ENCODE results near the gene ANGPT4. TPM values are rescaled to one million over a fixed set of nuclear protein-coding genes. Genes with fewer than 3 reads are reported as not detected.
A peak's percentile ranks its signal among the peaks of the same experiment; 100 is the strongest.

ANGPT4 gene
- total and polyA plus RNA-seq, 4 experiments from 2014 or later, result not detected

DNA sequence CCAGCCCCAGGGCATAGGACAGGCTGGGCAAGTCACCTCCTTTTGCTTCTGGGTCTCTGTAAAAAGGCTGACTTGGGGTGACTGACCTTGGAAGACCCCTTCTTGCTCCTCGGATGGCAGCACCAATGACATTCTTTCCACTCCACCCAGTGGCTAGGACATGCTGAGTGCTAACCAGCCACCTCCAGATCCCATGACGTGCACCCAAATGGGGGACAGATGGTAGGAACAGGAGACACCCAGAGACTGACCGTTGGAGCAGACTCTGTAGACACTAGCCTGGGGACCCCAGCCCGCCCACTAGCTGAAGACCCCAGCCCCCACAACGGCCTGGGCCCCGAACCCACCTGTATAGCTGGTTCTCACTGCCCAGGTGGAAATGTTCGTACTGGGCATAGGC is 38.3 kb downstream of the ANGPT4 start:
- POLR2A ChIA-PET (ENCODE audit: partially characterized antibody), result interaction anchor here (0.5 kb wide), 1 partner anchor 354 kb away, joined by 3 read pairs; no protein-coding TSS in a partner anchor
- no peaks in the 10 kb centered on the region for H3K9me3 ChIP-seq (ENCODE audit: control insufficient read depth in 1 of 2, low read length in 2 of 2)
- peaks cover 0 to 3% (median 0%) of the 10 kb centered on the region in 8 donors for H3K9me3 Mint-ChIP-seq
- intact Hi-C loops (cut with micrococcal nuclease), result no loop called here
- peaks cover 0 to 7% (median 5%) of the 10 kb centered on the region in 4 donors for H3K4me1 Mint-ChIP-seq
- no peaks in the 10 kb centered on the region for H3K36me3 Mint-ChIP-seq
- no peaks in the 10 kb centered on the region for H3K27me3 ChIP-seq (ENCODE audit: insufficient read depth, low read length)
- no peak overlapping the region for H3K4me3 Mint-ChIP-seq
- H3K36me3 ChIP-seq (ENCODE audit: insufficient read depth, low read length), result no peaks in the 10 kb centered on the region
- no peak for DNase-seq
- H3K4me3 ChIP-seq (ENCODE audit: low read length in 2 of 2), result no peak overlapping the region
- H3K27me3 Mint-ChIP-seq, result peaks cover 0 to 4% of the 10 kb centered on the region in 2 donors
- no peak overlapping the region for H3K27ac Mint-ChIP-seq
- CTCF ChIA-PET (ENCODE audit: partially characterized antibody), result no interaction called here
- H3K27ac ChIP-seq (ENCODE audit: low read depth, low read length), result no peak overlapping the region
- no peaks in the 10 kb centered on the region for H3K4me1 ChIP-seq (ENCODE audit: insufficient read depth, low read length)

DNA sequence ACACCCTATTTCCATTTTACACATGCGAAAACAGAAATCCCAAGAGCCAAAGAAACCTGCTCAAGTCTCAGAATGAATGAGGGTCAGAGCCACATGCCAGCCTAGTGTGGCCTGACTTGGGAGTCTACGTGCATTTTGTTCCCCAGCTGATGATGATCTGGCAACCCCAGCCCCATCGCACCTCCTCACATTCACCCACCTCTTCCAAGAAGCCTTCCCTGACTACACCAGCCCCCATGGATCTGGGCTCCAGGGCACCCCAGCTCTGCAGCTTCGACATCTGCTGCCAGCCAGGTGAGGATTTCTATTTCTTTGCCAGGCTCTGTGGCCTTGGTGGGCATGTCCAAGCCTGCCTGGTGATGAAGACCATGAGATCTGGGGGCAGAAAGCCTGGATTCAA is 41.0 kb downstream of the ANGPT4 start:
- no peak overlapping the region for H3K27ac ChIP-seq (ENCODE audit: low read depth, low read length)
- Mint-ChIP-seq H3K27ac (peak overlapping the region in 1 of 7 donors; percentile 7), H3K27me3 (peaks cover 0 to 3% of the 10 kb centered on the region in 2 donors), H3K36me3 (no peaks in the 10 kb centered on the region), H3K4me3 (no peak overlapping the region), H3K9me3 (peaks cover 0 to 3% (median 0%) of the 10 kb centered on the region in 8 donors), H3K4me1 (peaks cover 0 to 4% (median 1%) of the 10 kb centered on the region in 4 donors)
- CTCF ChIA-PET (ENCODE audit: partially characterized antibody), result interaction anchor here (1.7 kb wide), 1 partner anchor 19 kb away, joined by 4 read pairs; no protein-coding TSS in a partner anchor
- POLR2A ChIA-PET (ENCODE audit: partially characterized antibody), result no interaction called here
- no peak overlapping the region for H3K4me3 ChIP-seq (ENCODE audit: low read length in 2 of 2)
- H3K36me3 ChIP-seq (ENCODE audit: insufficient read depth, low read length), result no peaks in the 10 kb centered on the region
- DNase-seq, result no peak
- no peaks in the 10 kb centered on the region for H3K9me3 ChIP-seq (ENCODE audit: control insufficient read depth in 1 of 2, low read length in 2 of 2)
- intact Hi-C loops (cut with micrococcal nuclease), result no loop called here
- no peaks in the 10 kb centered on the region for H3K4me1 ChIP-seq (ENCODE audit: insufficient read depth, low read length)
- no peaks in the 10 kb centered on the region for H3K27me3 ChIP-seq (ENCODE audit: insufficient read depth, low read length)

DNA sequence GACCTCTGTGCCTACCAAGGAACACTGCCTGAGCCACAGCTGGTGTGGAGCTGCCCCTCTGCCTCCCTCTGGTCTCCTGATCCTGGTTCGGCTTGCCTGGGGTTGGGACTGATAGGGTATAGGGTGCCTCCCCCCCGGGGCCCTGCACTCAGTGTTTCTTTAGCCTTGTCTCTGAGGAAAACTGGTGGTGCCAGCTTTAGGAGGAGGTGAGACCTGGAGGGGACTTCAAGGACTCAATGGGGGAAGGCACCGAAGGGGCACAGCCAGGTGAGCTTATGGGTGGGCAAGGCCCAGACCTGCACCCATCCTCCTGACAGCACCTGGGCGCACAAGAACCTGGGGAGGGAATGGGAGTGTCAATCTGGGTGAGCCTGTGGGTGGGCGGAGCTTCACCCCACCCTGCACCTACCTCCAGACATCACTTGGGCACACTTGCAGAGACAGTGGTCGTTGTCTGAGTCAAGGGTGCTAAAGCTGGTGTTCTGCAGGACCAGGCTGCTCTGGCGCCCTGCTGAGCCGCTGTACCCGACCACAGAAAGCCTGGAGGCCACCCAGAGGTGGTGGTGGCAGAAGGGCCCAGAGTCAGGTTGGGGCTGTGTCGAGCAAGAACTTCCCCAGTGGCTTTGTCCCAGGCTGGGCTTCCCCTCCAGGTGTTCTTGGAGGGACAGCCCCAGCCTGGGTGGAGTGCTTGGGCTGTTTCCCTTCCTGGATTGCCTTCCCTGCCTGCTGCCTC is 42.1 kb downstream of the ANGPT4 start:
- no peaks in the 10 kb centered on the region for H3K4me1 ChIP-seq (ENCODE audit: insufficient read depth, low read length)
- H3K4me3 Mint-ChIP-seq, result no peak overlapping the region
- H3K4me1 Mint-ChIP-seq, result peaks cover 0 to 4% (median 1%) of the 10 kb centered on the region in 4 donors
- peaks cover 0 to 3% of the 10 kb centered on the region in 2 donors for H3K27me3 Mint-ChIP-seq
- intact Hi-C loops (cut with micrococcal nuclease), result no loop called here
- no peak overlapping the region for H3K27ac ChIP-seq (ENCODE audit: low read depth, low read length)
- no peak overlapping the region for H3K4me3 ChIP-seq (ENCODE audit: low read length in 2 of 2)
- no peak for DNase-seq
- ChIA-PET POLR2A (ENCODE audit: partially characterized antibody) (no interaction called here), CTCF (ENCODE audit: partially characterized antibody) (interaction anchor here (1.7 kb wide), 1 partner anchor 18 kb away, joined by 4 read pairs; no protein-coding TSS in a partner anchor)
- H3K9me3 ChIP-seq (ENCODE audit: control insufficient read depth in 1 of 2, low read length in 2 of 2), result no peaks in the 10 kb centered on the region
- H3K36me3 Mint-ChIP-seq, result no peaks in the 10 kb centered on the region
- peaks cover 0 to 3% (median 0%) of the 10 kb centered on the region in 8 donors for H3K9me3 Mint-ChIP-seq
- no peaks in the 10 kb centered on the region for H3K27me3 ChIP-seq (ENCODE audit: insufficient read depth, low read length)
- no peaks in the 10 kb centered on the region for H3K36me3 ChIP-seq (ENCODE audit: insufficient read depth, low read length)
- H3K27ac Mint-ChIP-seq, result no peak overlapping the region

DNA sequence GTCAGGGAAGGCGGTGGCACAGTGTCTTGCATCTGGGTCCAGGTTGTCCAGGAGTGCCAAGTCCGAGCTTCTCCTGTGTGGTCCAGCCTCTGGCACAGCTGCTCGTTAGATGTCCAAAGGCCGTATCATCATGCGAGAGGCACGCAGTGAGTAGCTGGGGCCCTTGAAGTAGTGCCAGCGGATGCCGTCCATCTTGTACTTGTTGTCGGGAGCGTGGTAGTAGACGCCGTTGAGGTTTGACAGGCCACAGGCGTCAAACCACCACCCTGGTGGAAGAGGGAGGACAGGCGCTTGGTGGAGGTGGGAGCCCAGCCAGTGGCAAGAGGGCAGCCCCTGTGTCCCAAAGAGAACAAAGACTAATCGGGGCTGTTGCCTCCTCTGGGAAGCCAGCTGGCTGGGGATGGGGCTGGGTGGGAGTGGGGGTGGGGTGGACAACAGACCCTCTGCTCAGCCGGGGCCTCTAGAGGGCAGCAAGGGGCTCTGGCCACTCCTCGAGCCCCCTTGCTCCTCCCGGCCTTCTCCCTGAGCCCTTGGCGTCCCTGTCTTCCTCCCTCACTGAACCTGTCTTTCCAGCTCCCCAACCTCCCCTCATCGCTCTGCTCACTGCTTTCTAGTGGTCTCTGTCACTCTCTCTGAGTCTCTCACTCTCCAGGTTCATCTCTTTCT is 43.1 kb downstream of the ANGPT4 start:
- peaks cover 0 to 3% of the 10 kb centered on the region in 2 donors for H3K27me3 Mint-ChIP-seq
- peaks cover 0 to 3% (median 0%) of the 10 kb centered on the region in 8 donors for H3K9me3 Mint-ChIP-seq
- POLR2A ChIA-PET (ENCODE audit: partially characterized antibody), result no interaction called here
- H3K27ac ChIP-seq (ENCODE audit: low read depth, low read length), result no peak overlapping the region
- CTCF ChIA-PET (ENCODE audit: partially characterized antibody), result no interaction called here
- no peak for DNase-seq
- no peak overlapping the region for H3K4me3 Mint-ChIP-seq
- H3K27ac Mint-ChIP-seq, result peak overlapping the region in 1 of 7 donors; percentile 50
- no peaks in the 10 kb centered on the region for H3K9me3 ChIP-seq (ENCODE audit: control insufficient read depth in 1 of 2, low read length in 2 of 2)
- no peaks in the 10 kb centered on the region for H3K36me3 Mint-ChIP-seq
- intact Hi-C loops (cut with micrococcal nuclease), result no loop called here
- H3K27me3 ChIP-seq (ENCODE audit: insufficient read depth, low read length), result no peaks in the 10 kb centered on the region
- peaks cover 0 to 4% (median 1%) of the 10 kb centered on the region in 4 donors for H3K4me1 Mint-ChIP-seq
- H3K36me3 ChIP-seq (ENCODE audit: insufficient read depth, low read length), result no peaks in the 10 kb centered on the region
- H3K4me1 ChIP-seq (ENCODE audit: insufficient read depth, low read length), result no peaks in the 10 kb centered on the region
- H3K4me3 ChIP-seq (ENCODE audit: low read length in 2 of 2), result no peak overlapping the region

DNA sequence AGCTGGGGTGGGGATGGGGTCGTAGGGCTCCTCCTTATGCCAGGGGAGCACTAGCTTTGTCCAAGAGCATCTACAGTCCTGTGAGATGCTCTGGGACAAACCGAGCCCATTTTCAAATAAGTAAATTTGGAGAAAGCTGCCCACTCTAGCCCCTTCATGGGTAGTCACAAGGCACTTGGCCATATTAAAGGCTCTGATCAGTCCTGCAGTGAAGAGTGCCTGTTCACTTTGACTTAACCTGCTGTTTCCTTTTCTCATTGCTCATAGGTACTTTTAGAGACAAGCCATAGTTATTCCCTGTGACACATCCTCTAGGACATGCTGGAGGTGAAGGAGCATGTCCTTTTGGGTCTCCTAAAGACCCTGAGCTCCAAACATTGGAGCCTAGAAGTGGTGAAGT is 44.2 kb downstream of the ANGPT4 start:
- no peak for DNase-seq
- Histone ChIP-seq H3K9me3 (ENCODE audit: control insufficient read depth in 1 of 2, low read length in 2 of 2) (no peaks in the 10 kb centered on the region), H3K36me3 (ENCODE audit: insufficient read depth, low read length) (no peaks in the 10 kb centered on the region), H3K4me1 (ENCODE audit: insufficient read depth, low read length) (no peaks in the 10 kb centered on the region), H3K27me3 (ENCODE audit: insufficient read depth, low read length) (no peaks in the 10 kb centered on the region), H3K4me3 (ENCODE audit: low read length in 2 of 2) (no peak overlapping the region), H3K27ac (ENCODE audit: low read depth, low read length) (no peak overlapping the region)
- intact Hi-C loops (cut with micrococcal nuclease), result no loop called here
- no peaks in the 10 kb centered on the region for H3K36me3 Mint-ChIP-seq
- H3K27me3 Mint-ChIP-seq, result peaks cover 0 to 3% of the 10 kb centered on the region in 2 donors
- CTCF ChIA-PET (ENCODE audit: partially characterized antibody), result no interaction called here
- no peak overlapping the region for H3K27ac Mint-ChIP-seq
- H3K4me1 Mint-ChIP-seq, result peaks cover 0 to 4% (median 1%) of the 10 kb centered on the region in 4 donors
- H3K9me3 Mint-ChIP-seq, result no peaks in the 10 kb centered on the region
- no peak overlapping the region for H3K4me3 Mint-ChIP-seq
- POLR2A ChIA-PET (ENCODE audit: partially characterized antibody), result no interaction called here

DNA sequence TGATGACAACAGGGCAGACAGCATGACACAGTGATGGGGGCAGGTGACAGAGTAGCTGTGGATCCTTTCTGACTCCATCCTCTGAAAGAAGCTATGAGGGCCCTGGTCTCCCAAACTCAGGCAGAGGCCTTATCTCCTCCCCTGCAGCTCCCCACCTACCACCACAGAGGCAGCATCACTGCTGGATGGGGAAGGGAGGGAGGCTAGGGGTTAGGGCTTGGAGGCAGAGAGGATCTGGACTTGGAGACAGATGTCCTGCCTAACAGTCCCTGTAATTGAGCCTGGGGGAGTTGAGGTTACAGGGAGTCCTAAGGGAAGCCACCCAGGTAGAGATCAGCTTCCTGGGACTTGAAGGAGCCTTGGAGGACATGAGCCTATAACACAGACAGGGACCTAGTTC is 44.7 kb downstream of the ANGPT4 start:
- Mint-ChIP-seq H3K4me3 (no peak overlapping the region), H3K27me3 (peaks cover 0 to 3% of the 10 kb centered on the region in 2 donors), H3K4me1 (peaks cover 0 to 4% (median 1%) of the 10 kb centered on the region in 4 donors), H3K9me3 (no peaks in the 10 kb centered on the region), H3K27ac (no peak overlapping the region), H3K36me3 (no peaks in the 10 kb centered on the region)
- intact Hi-C loops (cut with micrococcal nuclease), result no loop called here
- Histone ChIP-seq H3K36me3 (ENCODE audit: insufficient read depth, low read length) (no peaks in the 10 kb centered on the region), H3K27ac (ENCODE audit: low read depth, low read length) (no peak overlapping the region), H3K4me3 (ENCODE audit: low read length in 2 of 2) (no peak overlapping the region), H3K27me3 (ENCODE audit: insufficient read depth, low read length) (no peaks in the 10 kb centered on the region), H3K9me3 (ENCODE audit: control insufficient read depth in 1 of 2, low read length in 2 of 2) (no peaks in the 10 kb centered on the region), H3K4me1 (ENCODE audit: insufficient read depth, low read length) (no peaks in the 10 kb centered on the region)
- DNase-seq, result no peak
- POLR2A ChIA-PET (ENCODE audit: partially characterized antibody), result no interaction called here
- CTCF ChIA-PET (ENCODE audit: partially characterized antibody), result no interaction called here

DNA sequence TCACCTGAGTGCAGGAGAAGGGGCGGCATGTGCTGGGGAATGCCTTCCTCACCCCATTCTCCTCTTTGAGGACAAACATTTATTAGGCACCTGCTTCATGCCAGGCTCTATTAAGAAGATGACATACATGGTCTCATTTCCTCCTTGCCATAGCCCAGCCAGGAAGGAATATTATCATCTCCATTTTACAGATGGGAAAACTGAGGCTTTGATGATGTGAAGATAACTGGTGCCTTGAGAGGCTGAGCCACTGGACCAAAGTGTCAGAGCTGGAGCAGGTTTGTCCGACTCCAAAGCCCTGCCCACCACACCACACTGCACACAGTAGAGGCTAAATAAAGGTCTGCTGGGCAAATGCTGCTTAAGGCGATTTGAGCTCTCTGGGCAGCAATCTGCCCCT is 45.4 kb downstream of the ANGPT4 start:
- DNase-seq, result no peak
- Mint-ChIP-seq H3K36me3 (no peaks in the 10 kb centered on the region), H3K4me3 (no peak overlapping the region), H3K27me3 (peaks cover 0 to 3% of the 10 kb centered on the region in 2 donors), H3K27ac (no peak overlapping the region), H3K9me3 (no peaks in the 10 kb centered on the region), H3K4me1 (peaks cover 0 to 4% (median 1%) of the 10 kb centered on the region in 4 donors)
- no peaks in the 10 kb centered on the region for H3K9me3 ChIP-seq (ENCODE audit: control insufficient read depth in 1 of 2, low read length in 2 of 2)
- no peak overlapping the region for H3K4me3 ChIP-seq (ENCODE audit: low read length in 2 of 2)
- ChIA-PET CTCF (ENCODE audit: partially characterized antibody) (no interaction called here), POLR2A (ENCODE audit: partially characterized antibody) (no interaction called here)
- intact Hi-C loops (cut with micrococcal nuclease), result no loop called here
- H3K27ac ChIP-seq (ENCODE audit: low read depth, low read length), result no peak overlapping the region
- H3K27me3 ChIP-seq (ENCODE audit: insufficient read depth, low read length), result no peaks in the 10 kb centered on the region
- no peaks in the 10 kb centered on the region for H3K36me3 ChIP-seq (ENCODE audit: insufficient read depth, low read length)
- no peaks in the 10 kb centered on the region for H3K4me1 ChIP-seq (ENCODE audit: insufficient read depth, low read length)
